ENCODE data around the gene TXNDC16.

DNA sequence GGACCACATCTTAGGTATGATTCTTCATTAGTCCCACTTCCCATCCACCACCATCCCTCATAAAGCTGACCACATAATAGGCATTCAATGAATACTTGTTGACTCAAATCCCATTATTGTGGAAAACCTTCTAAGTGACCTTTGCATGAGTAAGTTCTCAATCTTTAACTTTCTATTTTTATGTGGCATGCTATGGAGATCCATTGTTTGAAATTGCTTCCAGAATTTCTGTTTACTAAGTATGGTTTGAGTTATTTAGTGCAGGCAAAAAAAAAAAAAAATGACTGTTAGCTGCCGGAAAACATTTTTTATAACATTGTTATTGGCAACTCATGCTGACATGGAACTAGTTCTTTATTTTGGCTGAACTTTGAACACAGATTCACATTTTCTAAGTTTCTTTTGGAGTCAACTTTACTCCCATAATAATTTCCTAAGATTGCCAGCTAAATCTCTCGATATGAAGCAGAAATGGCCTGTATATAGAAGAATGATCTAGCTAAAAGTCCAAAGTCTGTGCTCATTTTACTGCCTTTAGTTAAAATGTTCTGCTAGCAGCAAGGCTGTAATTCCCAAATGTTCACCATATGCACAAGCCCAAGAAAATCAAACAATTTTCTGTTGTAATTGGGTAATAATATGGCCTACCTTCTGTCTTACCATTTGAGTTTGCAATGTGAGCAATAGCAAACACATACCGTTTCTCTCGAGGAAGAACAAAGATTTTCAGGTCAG lies 160.3 kb downstream of the TXNDC16 start:
- TF ChIP-seq, protein P1, sequence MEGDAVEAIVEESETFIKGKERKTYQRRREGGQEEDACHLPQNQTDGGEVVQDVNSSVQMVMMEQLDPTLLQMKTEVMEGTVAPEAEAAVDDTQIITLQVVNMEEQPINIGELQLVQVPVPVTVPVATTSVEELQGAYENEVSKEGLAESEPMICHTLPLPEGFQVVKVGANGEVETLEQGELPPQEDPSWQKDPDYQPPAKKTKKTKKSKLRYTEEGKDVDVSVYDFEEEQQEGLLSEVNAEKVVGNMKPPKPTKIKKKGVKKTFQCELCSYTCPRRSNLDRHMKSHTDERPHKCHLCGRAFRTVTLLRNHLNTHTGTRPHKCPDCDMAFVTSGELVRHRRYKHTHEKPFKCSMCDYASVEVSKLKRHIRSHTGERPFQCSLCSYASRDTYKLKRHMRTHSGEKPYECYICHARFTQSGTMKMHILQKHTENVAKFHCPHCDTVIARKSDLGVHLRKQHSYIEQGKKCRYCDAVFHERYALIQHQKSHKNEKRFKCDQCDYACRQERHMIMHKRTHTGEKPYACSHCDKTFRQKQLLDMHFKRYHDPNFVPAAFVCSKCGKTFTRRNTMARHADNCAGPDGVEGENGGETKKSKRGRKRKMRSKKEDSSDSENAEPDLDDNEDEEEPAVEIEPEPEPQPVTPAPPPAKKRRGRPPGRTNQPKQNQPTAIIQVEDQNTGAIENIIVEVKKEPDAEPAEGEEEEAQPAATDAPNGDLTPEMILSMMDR (optimal IDR thresholded peaks at IDR 0.05 in 1 of 3, IDR thresholded peaks at IDR 0.05 in 1 of 3, conservative IDR thresholded peaks at IDR 0.05 in 1 of 3; ENCODE audit: extremely low read depth in 1 of 3, insufficient read depth in 2 of 3, low read length in 3 of 3), result no peak
- no peak for TF ChIP-seq EZH2 (IDR thresholded peaks at IDR 0.05; ENCODE audit: low read length)

Measured in keratinocyte (primary cell).